Effector memory CD8-positive, alpha-beta T cell (primary cell): Measurements from ENCODE around the gene PRG2.

Source experiments
- ATAC-seq: fragments of 150-1000 bp; cut with Tn5 transposase; replicated peaks from 2 replicates; pipeline ENCODE4 v1.10.0; 2021; ENCODE audit warnings: mild to moderate bottlenecking, moderate library complexity
- DNase-seq, 3 experiments: peaks; one replicate each; pipeline ENCODE4 v3.0.0; 2021
- H3K27ac Mint-ChIP-seq, 2 donors: one replicate each; pipeline ENCODE4 v1.8.0; 2022; ENCODE audit warnings: mild to moderate bottlenecking in 2 of 2, mixed read lengths in 2 of 2, moderate library complexity in 2 of 2
- H3K27me3 Mint-ChIP-seq, 2 donors: one replicate each; pipeline ENCODE4 v1.8.0; 2022; ENCODE audit warnings: mixed read lengths in 2 of 2
- H3K36me3 Mint-ChIP-seq: one replicate; pipeline ENCODE4 v1.8.0; 2022; ENCODE audit warnings: mild to moderate bottlenecking, moderate library complexity, mixed read lengths; ENCODE audit not compliant: insufficient read depth
- H3K4me1 Mint-ChIP-seq, 2 donors: one replicate each; pipeline ENCODE4 v1.8.0; 2022; ENCODE audit warnings: low read depth in 2 of 2, mixed read lengths in 2 of 2
- H3K4me3 Mint-ChIP-seq, 2 donors: one replicate each; pipeline ENCODE4 v1.8.0; 2022; ENCODE audit warnings: mild to moderate bottlenecking in 2 of 2, mixed read lengths in 2 of 2, moderate library complexity in 2 of 2
- H3K9me3 Mint-ChIP-seq, 2 donors: one replicate each; pipeline ENCODE4 v1.8.0; 2022; ENCODE audit warnings: mixed read lengths in 2 of 2

Gene PRG2

DNA sequence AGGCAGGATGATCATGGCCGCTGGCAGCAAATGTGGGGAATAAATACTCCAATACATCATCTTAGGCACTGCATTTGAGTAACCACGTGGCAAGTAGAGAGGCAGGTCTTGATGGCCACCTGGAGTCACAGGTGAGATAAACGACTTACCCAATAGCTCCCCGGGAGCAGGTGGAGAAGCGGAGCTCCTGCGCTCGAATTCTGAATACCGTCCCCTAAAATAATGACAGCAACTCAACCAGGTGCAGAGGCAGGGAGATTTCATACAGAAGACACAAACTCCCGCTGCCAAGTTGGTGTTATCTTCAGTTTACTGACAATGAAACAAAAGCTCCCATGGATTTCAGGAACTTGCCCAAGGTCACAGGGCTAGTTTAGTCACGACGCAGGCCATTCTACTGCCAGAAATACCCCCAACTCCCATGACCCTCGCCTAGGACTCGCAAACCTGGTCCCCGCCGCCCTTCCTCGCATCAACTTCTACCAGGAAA lies 36.0 kb upstream of the PRG2 start:
- Mint-ChIP-seq H3K4me3 (peak overlapping the region; percentile 79 to 92), H3K27me3 (no peaks in the 10 kb centered on the region), H3K4me1 (peaks cover 48 to 51% of the 10 kb centered on the region in 2 donors), H3K36me3 (peaks cover 24% of the 10 kb centered on the region), H3K27ac (peak overlapping the region; percentile 91 to 96), H3K9me3 (no peaks in the 10 kb centered on the region)
- ATAC-seq, result no peak
- DNase-seq, result no peak

DNA sequence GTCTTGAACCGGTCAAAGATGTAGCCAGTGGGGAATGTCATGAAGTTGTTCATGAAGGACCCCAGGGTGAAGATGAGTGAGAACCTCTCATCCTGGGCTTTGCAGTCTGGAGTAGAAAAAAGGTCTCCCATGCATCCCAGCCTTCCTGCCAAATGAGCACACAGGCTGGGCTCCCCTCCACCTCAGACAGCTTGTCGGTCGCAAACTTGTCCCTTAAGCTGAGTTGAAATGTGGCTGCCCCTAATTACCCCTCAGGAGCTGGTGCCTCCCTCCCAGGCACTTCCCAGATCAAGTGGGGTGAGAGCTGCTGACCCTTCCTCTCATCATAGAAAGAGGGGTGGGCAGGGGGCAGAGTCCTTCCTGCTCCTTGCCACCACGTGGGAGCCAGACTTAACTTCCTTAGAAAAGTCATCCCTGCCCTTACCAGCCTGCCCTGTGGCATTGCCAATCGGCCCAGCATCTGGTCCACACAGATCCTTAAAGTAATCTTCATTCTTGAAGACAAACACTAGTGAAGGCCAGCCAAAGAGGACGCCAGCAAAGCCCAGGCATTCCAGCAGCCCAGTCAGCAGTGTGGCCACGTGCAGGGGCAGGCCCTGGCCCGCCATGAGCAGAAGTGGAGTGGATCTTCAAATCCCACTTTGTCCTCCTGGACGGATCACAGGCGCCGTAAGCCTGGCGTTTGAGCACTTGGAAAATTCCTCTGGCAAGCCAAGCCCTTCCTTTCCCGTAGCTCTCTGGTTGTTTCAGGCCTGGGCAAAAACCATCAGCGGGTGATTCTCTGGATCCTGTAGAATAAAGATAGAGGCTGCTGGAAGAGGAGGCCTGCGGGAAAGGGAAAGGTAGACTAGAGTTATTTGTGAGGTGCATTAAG lies 35.4 kb upstream of the PRG2 start:
- ATAC-seq (no peak), DNase-seq (no peak)
- Mint-ChIP-seq H3K27ac (peak overlapping the region; percentile 91 to 96), H3K9me3 (no peaks in the 10 kb centered on the region), H3K4me1 (peaks cover 53 to 56% of the 10 kb centered on the region in 2 donors), H3K4me3 (peak overlapping the region; percentile 79 to 92), H3K36me3 (peaks cover 24% of the 10 kb centered on the region), H3K27me3 (no peaks in the 10 kb centered on the region)

GRCh38 chr11:57424792-57425564 lies 34.5 kb upstream of the PRG2 start:
- peaks cover 53 to 56% of the 10 kb centered on the region in 2 donors for H3K4me1 Mint-ChIP-seq
- H3K27ac Mint-ChIP-seq, result peak overlapping the region; percentile 91 to 96
- DNase-seq (peak; percentile 78 to 83 (median 81)), ATAC-seq (peak; percentile 89)
- no peaks in the 10 kb centered on the region for H3K9me3 Mint-ChIP-seq
- peak overlapping the region; percentile 79 to 92 for H3K4me3 Mint-ChIP-seq
- H3K27me3 Mint-ChIP-seq, result no peaks in the 10 kb centered on the region
- H3K36me3 Mint-ChIP-seq, result peaks cover 24% of the 10 kb centered on the region

DNA sequence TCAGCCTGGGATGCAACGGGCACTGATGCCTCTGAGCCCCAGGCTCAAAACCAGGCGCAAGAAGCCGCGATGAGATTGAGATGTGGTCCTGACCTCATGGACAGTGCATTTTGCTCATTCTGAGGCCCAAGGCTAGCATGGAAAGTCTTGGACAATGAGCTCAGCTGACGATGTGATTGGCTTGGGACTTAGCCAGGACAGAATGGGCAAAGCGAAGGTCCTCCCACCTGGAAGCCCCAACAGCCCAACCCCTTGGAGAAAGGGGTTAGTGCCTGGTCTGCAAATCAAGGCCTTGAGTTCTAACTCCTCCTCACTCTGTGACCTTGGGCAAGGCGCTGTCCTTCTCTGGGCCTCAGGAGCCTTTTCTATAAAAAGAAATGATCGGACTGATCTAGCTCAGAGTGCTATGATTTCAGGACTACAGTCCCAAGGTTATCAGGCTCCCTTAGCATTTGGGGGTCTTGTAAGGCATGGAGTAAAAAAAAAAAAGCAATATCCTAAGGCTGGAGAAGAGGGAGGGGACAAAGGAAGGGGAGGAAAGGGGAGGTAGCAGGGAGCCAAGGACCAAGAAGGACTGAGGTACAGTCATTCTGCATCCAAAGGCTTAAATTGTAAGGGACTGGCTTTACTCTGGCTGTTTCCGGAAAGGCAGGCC lies 33.8 kb upstream of the PRG2 start:
- peak overlapping the region; percentile 91 to 96 for H3K27ac Mint-ChIP-seq
- peaks cover 24% of the 10 kb centered on the region for H3K36me3 Mint-ChIP-seq
- H3K4me3 Mint-ChIP-seq, result peak overlapping the region; percentile 79 to 92
- ATAC-seq (no peak), DNase-seq (no peak)
- no peaks in the 10 kb centered on the region for H3K27me3 Mint-ChIP-seq
- H3K4me1 Mint-ChIP-seq, result peaks cover 53 to 56% of the 10 kb centered on the region in 2 donors
- no peaks in the 10 kb centered on the region for H3K9me3 Mint-ChIP-seq

- no peaks in the 10 kb centered on the region for H3K27me3 Mint-ChIP-seq
- no peaks in the 10 kb centered on the region for H3K9me3 Mint-ChIP-seq
- DNase-seq, result no peak
- H3K36me3 Mint-ChIP-seq, result peaks cover 24% of the 10 kb centered on the region
- H3K27ac Mint-ChIP-seq, result peak overlapping the region; percentile 91 to 96
- ATAC-seq, result no peak
- peaks cover 52 to 56% of the 10 kb centered on the region in 2 donors for H3K4me1 Mint-ChIP-seq
- H3K4me3 Mint-ChIP-seq, result peak overlapping the region; percentile 39 to 41
These were observed 32.2 kb upstream of the PRG2 start for GRCh38 chr11:57422669-57423068.

- H3K4me3 Mint-ChIP-seq, result peak overlapping the region; percentile 46 to 49
- H3K36me3 Mint-ChIP-seq, result peaks cover 25% of the 10 kb centered on the region
- H3K9me3 Mint-ChIP-seq, result no peaks in the 10 kb centered on the region
- H3K27ac Mint-ChIP-seq, result peak overlapping the region; percentile 91 to 96
- DNase-seq (no peak), ATAC-seq (no peak)
- no peaks in the 10 kb centered on the region for H3K27me3 Mint-ChIP-seq
- peaks cover 45 to 51% of the 10 kb centered on the region in 2 donors for H3K4me1 Mint-ChIP-seq
These were observed 31.4 kb upstream of the PRG2 start for GRCh38 chr11:57421805-57422204.

DNA sequence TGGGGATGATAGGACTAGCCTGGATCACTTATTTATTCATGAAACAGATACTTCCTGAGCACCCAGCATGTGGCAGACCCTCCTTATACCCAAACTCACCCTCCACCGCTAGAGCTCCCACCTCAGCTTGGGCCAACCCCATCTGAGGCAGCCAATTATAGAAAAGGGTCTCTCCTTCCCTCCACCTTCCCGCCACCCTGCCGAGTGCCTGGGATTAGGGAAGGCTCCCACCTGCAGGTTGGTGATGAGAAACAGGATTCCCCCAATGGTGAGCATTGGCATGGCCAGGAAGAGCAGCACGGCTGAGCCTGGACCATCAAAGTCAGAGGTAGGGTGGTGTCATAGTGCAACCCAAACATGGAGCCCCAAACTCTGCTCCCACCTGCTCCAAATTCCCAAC lies 30.6 kb upstream of the PRG2 start:
- Mint-ChIP-seq H3K4me1 (peaks cover 41 to 45% of the 10 kb centered on the region in 2 donors), H3K9me3 (no peaks in the 10 kb centered on the region), H3K36me3 (peaks cover 28% of the 10 kb centered on the region), H3K27me3 (no peaks in the 10 kb centered on the region), H3K4me3 (no peak overlapping the region), H3K27ac (peak overlapping the region; percentile 58 to 91)
- DNase-seq, result no peak
- ATAC-seq, result no peak

GRCh38 chr11:57419146-57419545 lies 28.7 kb upstream of the PRG2 start:
- DNase-seq, result no peak
- Mint-ChIP-seq H3K9me3 (no peaks in the 10 kb centered on the region), H3K4me3 (no peak overlapping the region), H3K36me3 (peaks cover 25% of the 10 kb centered on the region), H3K27ac (peak overlapping the region in 1 of 2 donors; percentile 26), H3K27me3 (no peaks in the 10 kb centered on the region), H3K4me1 (peaks cover 27 to 33% of the 10 kb centered on the region in 2 donors)
- no peak for ATAC-seq

- Mint-ChIP-seq H3K9me3 (no peaks in the 10 kb centered on the region), H3K36me3 (peaks cover 35% of the 10 kb centered on the region), H3K4me1 (peaks cover 22 to 29% of the 10 kb centered on the region in 2 donors), H3K27ac (no peak overlapping the region), H3K27me3 (no peaks in the 10 kb centered on the region), H3K4me3 (no peak overlapping the region)
- ATAC-seq (no peak), DNase-seq (no peak)
These were observed 27.7 kb upstream of the PRG2 start for GRCh38 chr11:57418131-57418530.

DNA sequence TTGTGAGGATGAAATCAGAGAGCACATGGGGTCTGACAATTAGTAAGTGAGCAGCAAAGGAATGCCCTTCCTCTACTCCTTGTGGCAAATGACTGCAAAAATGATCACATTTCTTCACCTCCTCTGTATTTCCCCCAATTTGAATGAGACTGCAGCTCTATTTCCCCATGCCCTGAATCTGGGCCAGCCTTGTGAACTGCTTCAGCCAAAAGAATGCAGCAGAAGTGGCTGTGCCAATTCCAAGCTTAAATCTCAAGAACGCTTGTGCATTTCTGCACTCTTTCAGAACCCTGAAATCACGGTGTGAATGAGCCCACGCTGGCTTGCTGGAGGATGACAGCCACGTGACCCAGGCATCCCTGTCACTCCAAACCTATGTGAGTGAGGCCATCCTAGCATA lies 26.6 kb upstream of the PRG2 start:
- ATAC-seq, result no peak
- H3K27ac Mint-ChIP-seq, result peak overlapping the region in 1 of 2 donors; percentile 49
- H3K4me3 Mint-ChIP-seq, result no peak overlapping the region
- no peaks in the 10 kb centered on the region for H3K9me3 Mint-ChIP-seq
- DNase-seq, result no peak
- peaks cover 13 to 23% of the 10 kb centered on the region in 2 donors for H3K4me1 Mint-ChIP-seq
- no peaks in the 10 kb centered on the region for H3K27me3 Mint-ChIP-seq
- H3K36me3 Mint-ChIP-seq, result peaks cover 41% of the 10 kb centered on the region

DNA sequence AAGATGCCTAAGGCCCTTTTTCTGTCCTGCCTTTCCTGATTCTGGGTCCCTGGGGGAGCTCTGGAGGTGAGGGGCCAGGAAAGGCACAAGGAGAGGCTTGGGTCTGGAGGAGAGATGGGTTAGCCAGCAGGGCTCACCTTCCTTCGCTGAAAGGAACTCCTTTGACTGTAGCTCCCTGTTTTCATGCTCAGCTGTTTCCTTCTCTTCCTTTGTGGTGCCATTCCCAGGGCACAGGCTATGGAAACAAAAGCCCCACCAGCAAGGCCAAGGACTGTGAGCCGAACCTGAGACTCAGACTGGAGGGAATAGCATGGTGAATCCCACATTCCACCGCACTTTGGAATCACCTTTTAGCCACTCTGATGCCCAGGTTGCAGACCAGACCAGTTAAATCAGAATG lies 26.0 kb upstream of the PRG2 start:
- Mint-ChIP-seq H3K9me3 (no peaks in the 10 kb centered on the region), H3K36me3 (peaks cover 41% of the 10 kb centered on the region), H3K4me3 (no peak overlapping the region), H3K4me1 (peaks cover 7 to 17% of the 10 kb centered on the region in 2 donors), H3K27ac (no peak overlapping the region), H3K27me3 (no peaks in the 10 kb centered on the region)
- DNase-seq (no peak), ATAC-seq (no peak)

DNA sequence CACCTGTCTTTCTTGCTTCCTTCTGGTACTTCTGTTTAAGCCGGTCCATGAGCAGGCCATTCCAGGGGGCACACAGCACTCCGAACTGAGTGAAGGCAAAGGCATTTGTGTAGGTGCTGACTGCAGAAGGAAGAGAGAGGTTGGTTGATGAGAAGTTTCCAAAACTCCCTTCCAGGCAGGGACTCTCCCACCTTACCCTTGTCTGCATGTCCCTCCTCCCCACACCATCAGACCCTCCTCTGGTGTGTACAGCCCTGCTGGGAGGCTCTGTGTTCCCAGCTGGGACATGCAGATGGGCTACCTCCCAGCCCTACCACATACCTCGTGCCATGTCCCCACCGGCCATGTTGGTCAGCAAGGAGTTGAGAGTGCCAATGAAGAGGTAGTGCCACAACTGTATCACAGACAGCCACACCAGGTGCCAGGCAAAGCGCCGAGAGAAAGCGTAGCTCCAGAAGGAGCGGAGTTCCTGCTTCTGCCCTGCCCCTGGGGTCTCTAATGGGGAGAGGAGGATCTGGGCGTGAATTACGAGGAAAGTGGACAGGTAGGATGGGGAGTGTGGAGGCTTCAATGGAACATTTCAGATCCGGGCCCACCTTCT lies 24.3 kb upstream of the PRG2 start:
- H3K27ac Mint-ChIP-seq, result no peak overlapping the region
- H3K9me3 Mint-ChIP-seq, result no peaks in the 10 kb centered on the region
- ATAC-seq, result no peak
- no peak for DNase-seq
- H3K4me3 Mint-ChIP-seq, result no peak overlapping the region
- H3K4me1 Mint-ChIP-seq, result peaks cover 2 to 12% of the 10 kb centered on the region in 2 donors
- peaks cover 49% of the 10 kb centered on the region for H3K36me3 Mint-ChIP-seq
- no peaks in the 10 kb centered on the region for H3K27me3 Mint-ChIP-seq

- no peak for DNase-seq
- Mint-ChIP-seq H3K4me1 (peaks cover 2 to 12% of the 10 kb centered on the region in 2 donors), H3K27ac (peak overlapping the region; percentile 20 to 67), H3K9me3 (no peaks in the 10 kb centered on the region), H3K4me3 (no peak overlapping the region), H3K36me3 (peaks cover 49% of the 10 kb centered on the region), H3K27me3 (no peaks in the 10 kb centered on the region)
- ATAC-seq, result no peak
These were observed 23.2 kb upstream of the PRG2 start for GRCh38 chr11:57413681-57414080.
